Middle frontal gyrus (tissue), 1 donor: ENCODE results near the gene OTX2.

Experiments
- DNase-seq: peaks from one replicate; pipeline ENCODE4 v3.0.0-alpha.2; 2015; ENCODE audit warnings: low spot score; ENCODE audit errors: extremely low spot score

The OTX2 gene

DNA sequence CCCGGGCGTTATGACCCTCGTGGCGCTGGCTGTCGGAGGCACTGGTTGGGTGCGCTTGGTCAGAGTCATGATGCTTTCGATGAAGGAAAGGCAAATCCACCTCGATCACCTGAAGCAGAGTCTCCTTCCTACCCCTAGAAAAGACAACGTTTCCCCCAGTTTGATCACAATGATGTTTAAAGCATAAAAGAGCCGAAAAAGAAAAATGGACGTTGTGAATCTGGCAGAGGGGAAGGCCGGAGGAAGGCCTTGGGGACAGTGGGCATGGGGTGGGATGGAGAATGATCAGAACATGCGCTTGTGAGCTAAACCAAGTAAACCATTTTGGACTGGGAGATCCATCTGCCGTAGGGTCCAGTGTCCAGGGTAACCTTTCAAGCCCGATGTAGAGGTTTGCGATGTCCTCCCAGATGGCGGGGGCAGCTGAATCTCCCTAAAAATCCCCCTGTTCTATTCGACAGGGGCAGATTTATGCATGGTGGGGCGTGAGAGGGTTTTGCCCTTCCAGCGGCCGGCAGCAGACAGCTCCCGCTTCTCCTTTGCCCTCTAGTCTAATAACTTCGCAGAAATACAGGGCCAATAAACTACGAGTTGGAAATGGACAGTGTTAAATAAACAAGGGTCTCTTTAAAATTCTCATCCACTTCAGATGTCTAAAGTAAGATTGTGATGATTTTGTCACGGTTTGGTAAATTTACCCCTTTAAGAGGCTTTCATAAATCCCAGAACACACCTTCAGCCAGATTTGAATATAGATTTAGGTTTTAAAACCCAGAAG is 2.3 kb upstream of the OTX2 start:
- no peak for DNase-seq

DNA sequence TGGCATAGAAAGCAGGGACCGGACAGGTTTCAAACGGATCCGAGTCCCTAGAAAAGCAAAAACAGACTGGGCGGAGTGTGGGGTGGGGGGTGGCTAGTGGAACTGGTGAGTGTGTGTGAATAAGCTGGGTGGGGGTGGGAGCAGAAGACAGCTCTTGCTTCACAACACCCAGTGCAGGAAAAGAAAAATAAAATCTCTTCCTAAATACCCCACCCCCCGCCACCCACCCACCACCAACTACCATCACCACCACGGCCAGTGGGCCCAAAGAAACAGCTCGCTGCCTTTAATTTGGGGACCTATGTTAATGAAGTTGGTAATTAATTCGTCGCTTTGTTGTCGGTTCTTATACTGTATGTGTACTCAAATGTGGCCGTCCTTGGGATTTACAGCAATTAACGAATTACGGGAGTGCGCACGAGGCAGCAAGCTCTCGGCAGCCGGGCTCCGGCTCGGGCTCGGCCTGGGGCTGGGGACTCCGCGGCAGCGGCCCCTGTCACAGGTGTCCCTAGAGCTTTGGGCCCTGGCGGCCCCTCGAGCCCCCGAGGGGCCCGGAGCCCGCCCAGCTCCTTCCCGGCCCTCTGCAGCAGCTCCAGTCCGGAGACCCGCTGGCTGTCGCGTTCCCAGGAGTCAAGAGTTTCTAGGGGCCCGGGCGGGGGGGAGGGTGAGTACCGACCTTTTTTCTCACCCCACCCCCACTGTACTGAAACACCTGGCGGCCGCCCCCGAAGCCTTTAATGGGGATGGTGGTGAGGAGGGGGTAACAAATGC is 1.5 kb upstream of the OTX2 start:
- DNase-seq: no peak

DNA sequence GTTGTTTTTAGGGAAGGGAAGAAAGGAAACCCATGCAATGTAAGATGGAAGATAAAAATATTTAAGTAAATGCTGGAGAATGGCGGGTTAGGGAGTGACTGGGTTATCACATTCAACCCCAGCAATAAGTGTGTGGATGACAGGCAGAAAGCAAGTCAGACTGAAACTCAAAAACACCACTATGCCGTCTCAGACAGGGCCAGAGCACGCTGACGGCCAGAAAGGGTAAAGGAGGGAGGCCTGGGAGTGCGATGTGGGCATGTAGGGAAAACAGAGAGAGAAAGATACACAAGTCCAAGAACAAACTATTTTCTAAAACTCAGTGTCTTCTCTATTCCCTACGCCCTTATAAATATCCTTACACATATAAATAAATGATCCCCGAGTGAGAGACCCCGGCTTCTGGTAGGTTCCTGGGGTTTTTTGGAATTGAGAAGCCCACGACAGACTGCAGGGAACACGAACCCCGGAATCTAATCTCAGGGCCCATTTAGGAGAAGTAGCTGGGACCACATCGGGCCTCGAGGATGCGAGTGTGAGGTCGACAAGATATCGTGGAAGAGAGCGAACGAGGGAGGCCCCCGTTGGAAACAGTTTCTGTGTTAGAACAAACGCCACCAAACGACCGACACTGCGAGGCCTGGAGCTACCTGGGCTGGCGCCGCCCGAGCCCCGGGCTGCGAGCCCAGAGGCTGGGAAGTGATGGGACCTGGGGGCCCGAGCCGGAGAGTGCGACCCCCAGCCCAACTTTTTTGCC is 735 bp upstream of the OTX2 start:
- DNase-seq: no peak

DNA sequence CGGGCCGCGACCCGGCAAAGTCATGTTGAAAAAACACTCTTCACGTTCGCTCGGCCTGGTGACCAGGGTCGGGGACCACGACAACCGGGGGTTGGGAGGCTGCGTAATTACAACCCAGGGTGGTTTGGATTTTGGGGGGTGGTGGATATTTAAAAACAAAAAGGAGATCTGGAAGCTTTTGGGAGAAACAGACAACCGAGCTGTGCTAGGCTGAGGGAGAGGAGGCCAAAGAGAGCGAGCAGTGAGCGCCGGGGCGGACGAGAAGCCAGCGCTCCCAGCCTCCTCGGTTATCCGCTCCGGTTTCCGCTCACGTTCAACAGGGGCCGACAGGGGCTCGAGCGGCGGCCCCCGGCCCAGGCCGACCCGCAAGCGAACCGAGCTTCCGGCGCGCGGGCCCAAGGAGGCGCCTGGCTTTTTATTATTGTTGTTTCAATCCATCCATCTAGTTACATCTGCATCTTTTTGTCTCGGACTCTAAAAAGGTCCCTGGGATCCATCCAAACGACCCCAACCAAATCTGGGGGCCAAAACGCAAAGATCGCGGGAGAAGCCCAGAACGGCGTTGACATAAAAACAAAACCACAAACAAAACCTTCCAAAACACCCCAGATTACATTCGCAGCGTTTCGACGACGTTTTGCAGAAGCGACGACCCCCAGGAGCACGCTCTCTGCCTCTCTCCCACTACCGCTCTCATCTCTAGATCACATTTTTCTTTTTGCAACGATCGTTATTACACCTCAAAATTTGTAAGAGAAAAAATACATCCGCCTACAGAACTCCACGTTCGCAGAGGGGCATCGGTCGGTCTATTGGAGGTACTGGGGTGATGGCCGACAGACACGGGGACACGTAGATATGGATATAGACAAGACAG is 771 bp downstream of the OTX2 start:
- no peak for DNase-seq

DNA sequence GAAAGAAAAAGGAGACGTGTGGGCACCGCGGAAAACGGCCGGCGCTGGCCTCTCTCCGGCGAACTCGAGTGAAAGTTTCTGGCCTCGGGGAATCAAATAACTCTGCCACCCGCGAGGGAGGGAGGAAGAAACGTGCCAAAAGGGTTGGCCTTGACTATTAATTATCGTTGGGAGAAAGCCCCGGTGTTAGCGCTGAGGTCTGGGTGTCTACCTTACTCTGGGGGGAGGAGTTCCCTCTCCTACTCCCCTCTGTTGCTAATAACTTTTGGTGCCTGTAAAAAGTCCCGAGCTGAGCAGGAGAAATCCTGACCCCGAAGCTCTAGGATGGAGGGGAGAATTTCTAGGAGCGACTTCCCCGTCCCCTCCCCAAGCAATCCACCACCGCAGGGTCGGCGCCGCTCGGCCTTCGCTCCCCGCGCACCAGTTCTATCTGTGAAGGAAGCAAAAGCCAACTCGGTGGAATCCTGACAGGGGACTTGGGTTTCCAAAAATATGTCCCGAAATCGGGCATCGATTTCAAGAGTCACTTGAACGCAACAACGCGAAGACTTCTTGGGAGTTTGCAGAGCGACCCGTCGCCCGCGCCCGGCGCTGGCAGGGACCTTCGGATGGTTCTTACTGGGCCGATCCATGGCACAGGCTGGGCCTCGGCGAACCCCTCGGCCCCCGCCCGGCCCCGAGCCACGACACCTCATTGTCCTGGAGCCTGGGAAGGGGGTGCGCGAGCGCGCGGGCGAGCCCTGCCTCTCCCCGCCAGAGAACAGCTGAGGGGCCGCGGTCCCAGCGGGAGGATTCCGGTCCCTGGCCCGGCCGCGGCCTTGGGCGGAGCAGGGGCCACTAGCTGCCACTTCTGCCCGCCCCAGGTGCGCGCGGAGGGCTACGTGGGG is 1.7 kb downstream of the OTX2 start:
- DNase-seq: no peak

DNA sequence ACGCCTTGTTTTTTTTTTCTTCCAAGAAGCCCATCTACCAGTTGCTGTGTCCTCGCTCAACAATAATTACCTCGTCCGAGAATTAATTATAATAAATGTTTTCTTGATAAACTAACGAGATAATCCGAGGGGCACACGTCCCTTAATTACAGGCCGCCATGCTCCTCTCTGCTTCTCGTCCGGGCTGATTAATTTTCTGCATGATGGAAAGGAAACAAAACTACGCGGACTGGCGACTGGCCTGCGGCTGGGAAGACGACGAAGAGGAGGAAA is 2.2 kb downstream of the OTX2 start:
- no peak for DNase-seq

DNA sequence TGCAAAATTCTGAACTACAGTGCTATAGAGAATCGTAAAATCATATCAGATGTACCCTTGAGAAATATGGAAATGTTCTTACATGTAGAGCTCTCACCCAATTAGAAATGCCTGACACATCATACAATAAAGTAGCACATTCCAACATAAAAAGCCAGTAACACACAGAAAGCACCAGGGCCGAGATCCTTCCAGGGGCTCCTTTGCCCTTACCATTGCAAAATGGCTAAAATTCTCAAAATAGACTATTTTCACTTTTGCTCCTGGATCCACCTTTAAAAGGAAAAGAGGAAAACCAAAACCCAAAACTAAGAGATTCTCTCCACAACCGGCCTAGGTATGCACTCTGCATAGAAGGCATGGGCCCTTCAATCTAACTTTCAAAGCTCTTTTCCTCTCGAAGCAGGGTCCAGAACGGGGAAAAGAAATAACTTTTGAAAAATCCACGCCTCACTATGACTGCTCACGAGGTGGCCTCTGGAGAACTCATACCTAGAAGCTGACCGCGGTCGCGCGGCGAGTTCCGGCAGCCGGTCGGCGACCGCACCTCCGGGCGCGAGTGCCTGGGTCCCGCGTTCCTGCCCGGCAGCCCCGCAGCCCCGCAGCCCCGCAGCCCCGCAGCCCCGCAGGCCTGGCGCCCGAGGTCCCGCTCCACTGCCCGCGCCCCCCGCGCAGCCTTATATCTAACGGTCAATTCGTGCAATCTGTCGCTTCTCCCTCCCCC is 2.7 kb downstream of the OTX2 start:
- DNase-seq: no peak

DNA sequence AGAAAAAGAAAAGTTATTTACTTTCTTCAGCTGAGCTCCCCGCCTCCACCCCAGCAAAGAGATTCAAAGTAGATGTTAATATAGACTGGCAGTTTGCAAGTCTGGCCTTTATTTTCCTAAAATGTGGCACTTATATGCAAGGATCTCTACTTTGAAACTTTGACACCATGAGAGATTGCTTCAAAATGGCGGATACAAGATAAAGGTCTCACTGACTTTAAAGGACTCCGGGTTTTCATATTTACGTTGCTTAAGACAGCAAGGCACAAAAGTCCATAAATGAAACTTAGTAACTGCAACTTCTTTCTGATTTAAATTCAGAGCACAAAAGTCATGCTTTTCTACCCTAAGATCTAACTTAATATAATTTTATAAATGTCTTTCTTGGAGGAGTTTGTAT is 3.5 kb downstream of the OTX2 start:
- DNase-seq: no peak

DNA sequence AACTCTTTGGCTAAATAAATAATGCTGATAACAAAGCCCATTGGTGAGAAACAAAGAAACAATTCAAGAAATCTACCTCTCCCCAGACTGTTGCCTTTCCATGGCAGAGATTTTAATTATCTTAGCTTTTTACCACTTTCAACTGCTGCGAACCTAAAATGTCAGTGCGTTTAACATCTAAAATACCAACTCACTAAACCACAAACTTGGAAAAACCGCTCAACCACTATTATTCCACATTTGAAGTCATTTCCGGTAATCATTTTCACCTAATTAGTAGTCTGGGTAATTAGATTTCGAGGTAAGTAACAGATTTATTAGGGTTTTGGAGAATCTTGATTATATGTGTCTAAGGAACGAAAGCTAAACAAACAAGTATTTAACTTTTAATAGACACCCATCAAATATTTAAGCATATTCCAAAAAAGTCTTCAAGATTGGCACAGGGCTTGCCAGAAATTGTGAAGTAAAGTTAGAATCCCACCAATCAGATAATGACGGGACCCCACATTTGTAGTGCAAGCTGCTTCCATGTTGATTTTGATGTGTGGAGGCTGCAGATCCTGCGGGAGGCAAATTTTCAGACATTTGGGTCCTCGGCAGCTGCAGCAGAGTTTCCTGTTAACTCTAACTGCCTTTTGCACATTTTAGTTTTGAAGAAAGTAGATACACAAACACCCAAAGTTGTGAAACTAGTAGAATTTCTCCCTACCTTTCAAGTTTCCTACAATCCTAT is 4.1 kb downstream of the OTX2 start:
- DNase-seq: no peak

DNA sequence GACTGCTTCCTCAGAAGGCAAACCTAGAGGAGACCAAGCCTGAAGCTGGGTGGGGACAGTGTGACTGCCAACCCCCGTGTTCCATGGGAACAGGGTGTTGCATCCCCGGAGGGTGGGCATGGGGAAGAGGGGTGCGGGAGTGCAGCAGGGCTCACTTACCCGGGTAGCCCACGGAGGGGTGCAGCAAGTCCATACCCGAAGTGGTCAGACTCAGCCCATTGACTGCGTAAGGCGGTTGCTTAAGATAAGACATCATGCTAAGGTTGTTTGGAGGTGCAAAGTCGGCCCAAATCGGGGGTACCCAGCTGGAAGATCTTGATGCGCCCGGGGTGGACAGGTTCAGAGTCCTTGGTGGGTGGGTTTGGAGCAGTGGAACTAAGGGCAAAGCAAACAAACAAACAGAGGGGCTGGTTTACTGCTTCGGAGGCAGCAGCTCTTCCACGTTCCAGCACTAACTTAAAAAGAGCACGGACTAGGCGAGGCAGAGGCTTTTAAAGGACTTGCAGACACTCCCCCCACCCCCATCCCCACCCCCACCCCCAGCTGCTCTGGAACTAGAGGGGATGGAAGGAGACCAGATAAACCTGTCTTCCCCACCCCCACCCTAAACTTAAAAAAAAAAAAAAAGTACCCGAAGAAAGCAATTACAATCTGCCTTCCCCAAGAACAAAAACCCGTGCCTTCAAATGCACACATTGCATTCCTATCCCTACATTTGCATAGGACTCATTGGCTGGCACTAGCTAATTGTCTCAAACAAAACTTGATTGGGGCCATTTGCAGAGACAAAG is 4.9 kb downstream of the OTX2 start:
- DNase-seq: no peak

DNA sequence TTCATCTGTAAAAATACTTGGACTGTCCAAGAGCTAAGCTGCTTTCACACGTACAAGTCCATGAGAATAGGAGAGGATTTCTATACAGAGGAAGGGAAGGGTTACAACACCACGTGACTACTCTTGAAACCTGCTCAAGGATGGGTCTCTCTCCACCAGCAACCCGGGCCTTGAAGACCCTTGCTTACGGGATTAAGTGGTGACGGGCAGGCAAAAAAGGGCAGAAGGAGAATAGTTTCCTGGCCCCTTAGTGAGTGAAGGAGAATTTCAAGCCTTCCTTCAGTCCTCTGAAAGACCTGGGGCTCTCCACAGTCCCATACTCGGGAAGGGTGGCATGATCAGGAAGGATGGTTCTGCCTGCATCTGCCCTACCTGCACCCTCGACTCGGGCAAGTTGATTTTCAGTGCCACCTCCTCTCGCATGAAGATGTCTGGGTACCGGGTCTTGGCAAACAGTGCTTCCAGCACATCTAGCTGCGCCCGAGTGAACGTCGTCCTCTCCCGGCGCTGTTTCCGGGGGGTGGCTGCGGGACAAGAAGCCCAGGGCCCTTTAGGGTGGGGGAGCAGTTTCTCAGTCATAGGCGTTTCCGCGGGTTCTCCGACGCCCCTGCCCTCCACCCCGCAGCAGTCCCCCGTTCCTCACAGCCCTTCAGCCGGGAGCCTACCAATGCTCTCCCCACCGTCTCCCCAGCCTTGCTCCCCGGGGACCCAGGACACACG is 6.3 kb downstream of the OTX2 start:
- DNase-seq: no peak

DNA sequence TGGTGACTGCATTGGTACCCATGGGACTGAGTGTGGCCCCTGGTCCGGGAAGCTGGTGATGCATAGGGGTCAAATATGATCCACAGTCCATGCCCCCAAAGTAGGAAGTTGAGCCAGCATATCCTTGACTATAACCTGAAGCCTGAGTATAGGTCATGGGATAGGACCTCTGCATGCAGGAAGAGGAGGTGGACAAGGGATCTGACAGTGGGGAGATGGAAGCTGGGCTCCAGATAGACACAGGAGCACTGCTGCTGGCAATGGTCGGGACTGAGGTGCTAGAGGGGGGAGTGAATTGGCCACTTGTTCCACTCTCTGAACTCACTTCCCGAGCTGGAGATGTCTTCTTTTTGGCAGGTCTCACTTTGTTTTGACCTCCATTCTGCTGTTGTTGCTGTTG is 8.4 kb downstream of the OTX2 start:
- no peak for DNase-seq

DNA sequence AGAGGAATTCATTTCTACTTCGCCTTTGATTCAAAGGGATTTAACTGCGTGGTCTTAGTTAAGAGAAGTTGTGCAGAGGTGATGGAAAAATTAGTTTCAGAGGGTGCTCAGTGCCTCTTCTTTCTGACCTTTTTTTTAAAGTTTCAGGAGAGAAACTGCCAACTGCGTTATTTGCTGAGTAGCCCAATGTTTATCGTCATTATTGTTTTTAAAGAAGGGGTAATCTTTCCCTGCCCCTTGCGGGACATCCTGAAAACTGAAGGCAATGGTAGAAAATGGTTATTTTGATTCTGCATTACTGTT is 11.0 kb downstream of the OTX2 start:
- DNase-seq: no peak

DNA sequence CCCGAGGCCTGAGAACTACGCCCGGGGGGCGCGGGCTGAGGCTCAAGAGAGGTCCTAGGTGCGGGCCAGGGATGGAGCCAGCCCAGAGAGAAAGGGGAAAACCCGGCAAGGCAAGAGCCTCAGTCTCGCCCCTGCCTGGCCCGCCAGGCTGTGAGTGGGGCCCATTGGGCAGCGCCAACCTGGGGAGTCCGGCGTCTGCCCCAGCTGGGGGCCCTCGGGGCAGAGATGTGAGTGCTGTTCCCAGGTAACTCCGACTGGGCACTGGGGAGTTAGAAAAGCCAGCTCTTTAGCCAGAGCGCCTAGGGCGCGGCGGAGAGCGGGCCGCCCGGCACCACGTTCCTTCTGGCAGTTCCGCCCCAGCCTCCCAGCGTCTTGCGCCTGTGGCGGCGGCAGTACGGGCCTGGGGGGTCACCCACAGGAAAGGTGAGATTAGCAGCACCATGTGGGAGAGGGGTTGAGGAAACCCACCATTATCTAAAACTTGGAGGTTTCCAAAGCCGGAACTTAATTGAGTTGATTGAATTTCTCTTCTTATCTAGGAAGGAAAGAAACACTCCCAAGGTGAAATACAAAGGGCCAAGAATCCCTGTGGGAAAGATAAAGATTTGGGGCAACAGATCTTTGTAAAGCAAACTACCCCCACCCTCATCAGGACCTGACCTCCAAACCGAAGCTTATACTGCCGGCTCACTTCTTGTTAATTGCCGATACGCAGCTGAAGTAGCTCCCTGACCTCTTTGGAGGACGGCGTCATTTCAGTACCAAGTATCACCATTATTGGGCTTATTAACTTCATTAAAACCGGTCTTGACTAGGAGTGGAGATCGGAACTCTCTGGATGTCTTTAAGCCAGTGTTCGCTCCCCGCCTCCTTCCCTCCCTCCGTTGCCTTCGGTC is 11.6 kb downstream of the OTX2 start:
- DNase-seq: no peak

DNA sequence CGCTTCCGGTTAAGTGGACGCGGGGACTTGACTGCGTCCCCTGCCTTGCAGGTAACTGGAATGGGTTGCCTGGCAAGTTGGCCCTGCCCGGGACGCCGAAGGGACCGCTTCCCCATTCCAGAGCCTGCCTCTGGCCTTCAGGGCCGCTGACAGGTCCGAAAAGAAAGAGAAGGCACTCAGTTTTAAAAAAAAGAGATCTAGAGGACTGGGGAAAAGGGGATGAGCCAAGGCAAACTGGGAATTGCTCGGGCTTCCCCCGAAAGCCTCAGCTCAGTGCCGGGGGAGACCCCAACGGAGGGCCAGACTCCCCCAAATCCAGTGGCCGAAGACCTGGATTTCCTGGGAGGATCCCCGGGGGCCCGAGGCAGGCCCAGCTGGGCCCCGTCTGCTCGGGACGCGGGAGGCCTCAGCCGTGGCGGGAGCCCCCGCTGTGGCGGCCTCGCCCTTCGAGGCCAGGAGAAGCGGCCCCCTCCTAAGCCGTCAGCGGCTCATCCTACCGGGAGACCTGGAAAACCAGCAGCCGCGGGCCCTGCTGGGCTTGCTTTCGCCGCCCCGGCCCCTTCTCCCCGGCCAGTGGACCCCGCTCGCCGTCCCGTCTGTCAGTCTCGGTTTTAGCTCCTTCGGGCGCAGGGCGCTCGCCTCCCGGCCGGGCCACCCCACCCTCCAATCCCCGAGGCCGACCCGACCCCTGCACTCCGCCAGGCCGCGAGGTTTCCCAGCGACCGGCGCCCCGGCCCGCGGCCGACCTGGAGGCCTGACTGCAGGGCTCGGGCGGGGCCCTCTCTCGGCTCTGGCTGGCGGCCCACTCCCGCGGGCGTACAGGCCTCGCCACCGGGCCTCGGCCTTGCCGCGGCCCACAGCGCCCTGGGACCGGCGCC is 12.5 kb downstream of the OTX2 start:
- DNase-seq: no peak

DNA sequence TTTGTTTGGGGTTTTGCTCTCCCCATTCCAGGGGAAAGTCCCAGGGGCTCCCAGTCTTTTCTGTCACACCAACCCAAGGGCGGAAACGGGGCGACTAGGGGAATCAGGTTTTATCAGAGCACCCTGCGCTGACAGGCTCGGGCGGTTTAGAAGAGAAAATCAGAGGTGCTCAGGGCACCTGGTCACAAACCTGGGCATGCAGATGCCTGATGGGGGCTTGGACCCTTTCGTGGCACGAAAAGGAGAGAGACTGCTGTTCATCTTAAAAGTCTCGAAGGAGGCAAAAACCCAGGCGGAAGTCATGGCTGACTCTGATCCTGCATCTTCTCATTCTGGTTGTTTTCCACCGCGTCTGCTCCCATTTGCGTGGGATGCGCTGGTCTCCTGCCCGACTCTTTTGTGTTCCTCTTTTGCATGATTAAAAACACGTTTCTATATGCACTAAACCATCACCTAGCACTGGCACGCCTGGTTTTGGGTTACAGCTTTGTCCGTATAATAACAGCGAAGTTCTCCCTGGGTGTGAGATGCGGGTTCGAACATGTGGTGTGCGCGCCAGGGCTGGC is 13.2 kb downstream of the OTX2 start:
- DNase-seq: no peak
